Measurements from ENCODE around the gene SUPT6H. TPM values are rescaled to one million over a fixed set of nuclear protein-coding genes. Genes with fewer than 3 reads are reported as not detected.

SUPT6H gene
- polyA plus RNA-seq, 1 of the 3 experiments (the other 2 are of a cell fraction) = 26.9 TPM

GRCh38 chr17:28705074-28705659 is 43.2 kb downstream of the SUPT6H start:
- Histone ChIP-seq H3K27me3 (ENCODE audit: insufficient read depth) (no peaks in the 10 kb centered on the region), H3K4me2 (no peak overlapping the region), H4K20me1 (ENCODE audit: insufficient read depth) (no peaks in the 10 kb centered on the region), H3F3A (replicated peaks; ENCODE audit: insufficient read depth) (peaks cover 24% of the 10 kb centered on the region), H3K79me2 (ENCODE audit: insufficient read depth) (peaks cover 9% of the 10 kb centered on the region; the same call in 1 of the 2 replicates), H3K27ac (ENCODE audit: low read depth in 2 of 2, low read length in 1 of 2) (no peak overlapping the region), H3K4me3 (ENCODE audit: low read depth in 2 of 2, low read length in 1 of 2) (no peak overlapping the region), H3K9me3 (no peaks in the 10 kb centered on the region), H3K9me2 (no peaks in the 10 kb centered on the region), H3K9ac (no peak overlapping the region), H3K4me1 (ENCODE audit: control insufficient read depth in 1 of 2, insufficient read depth in 2 of 2, low read depth in 1 of 2, low read length in 1 of 2) (peaks cover 0 to 14% of the 10 kb centered on the region in 2 experiments; a peak in 2 of 4 replicates), H3K36me3 (replicated peaks in 1 of 2; ENCODE audit: control insufficient read depth in 1 of 2, insufficient read depth in 2 of 2, low read length in 1 of 2) (peaks cover 9 to 39% of the 10 kb centered on the region in 2 experiments), H2AFZ (ENCODE audit: low read depth) (no peak overlapping the region)
- ChIA-PET POLR2A (no interaction called here), CTCF (interaction anchor here (1.1 to 3.1 kb wide), 5 partner anchors 20 to 58 kb away, joined by 3 to 17 read pairs (median 3); partner anchors contain the start of gene TLCD1)
- no peak for DNase-seq
- WGBS (ENCODE audit: low lambda C conversion rate) = 84% methylated on average over 4 of the region's 5 CpGs
- TF ChIP-seq RCOR1 (IDR thresholded peaks at IDR 0.05; ENCODE audit: low read length) (no peak), NRF1 (IDR thresholded peaks at IDR 0.05; ENCODE audit: low read depth, low read length) (no peak), FOSL2 (IDR thresholded peaks at IDR 0.05; ENCODE audit: borderline replicate concordance, low read depth) (no peak), GABPA (IDR thresholded peaks at IDR 0.05; ENCODE audit: low read depth) (no peak)

- ChIA-PET CTCF (interaction anchor here (0.6 to 3.1 kb wide), 5 partner anchors 17 to 62 kb away, joined by 3 to 17 read pairs (median 4); partner anchors contain the start of gene TLCD1), POLR2A (interaction anchor here (1.7 kb wide), 1 partner anchor 14 kb away, joined by 11 read pairs; the partner anchor contains the start of gene RPL23A)
- no peak for TF ChIP-seq GATA2 (CRISPR knock-in tag; IDR thresholded peaks at IDR 0.05)
- no peak for TF ChIP-seq GABPA (IDR thresholded peaks at IDR 0.05; ENCODE audit: low read depth)
- TF ChIP-seq SMC3 (IDR thresholded peaks at IDR 0.05; ENCODE audit: low read depth, low read length) = no peak
- TF ChIP-seq EZH2phosphoT487 (IDR thresholded peaks at IDR 0.05; ENCODE audit: borderline replicate concordance, low read depth) = no peak
- TF ChIP-seq SIN3A (IDR thresholded peaks at IDR 0.05; ENCODE audit: borderline replicate concordance, low read depth, low read length) = no peak
- TF ChIP-seq CHD2 (IDR thresholded peaks at IDR 0.05; ENCODE audit: low read length, partially characterized antibody) = no peak
- TF ChIP-seq TAF1 (IDR thresholded peaks at IDR 0.05; ENCODE audit: borderline replicate concordance, low read depth, low read length) = no peak
- TF ChIP-seq ELF1 (IDR thresholded peaks at IDR 0.05) = no peak
- no peak for TF ChIP-seq REST (IDR thresholded peaks at IDR 0.05; ENCODE audit: low read depth, low read length)
- no peak for TF ChIP-seq FOXJ3 (CRISPR knock-in tag; IDR thresholded peaks at IDR 0.05)
- TF ChIP-seq NFIC (IDR thresholded peaks at IDR 0.05; ENCODE audit: borderline replicate concordance) = no peak
- TF ChIP-seq TCF12 (IDR thresholded peaks at IDR 0.05) = no peak
- TF ChIP-seq YY1 (IDR thresholded peaks at IDR 0.05; ENCODE audit: low read depth) = no peak
- no peak for TF ChIP-seq TEAD4 (IDR thresholded peaks at IDR 0.05; ENCODE audit: borderline replicate concordance, insufficient read depth)
- TF ChIP-seq RAD21 (IDR thresholded peaks at IDR 0.05; ENCODE audit: low read length) = no peak
- TF ChIP-seq, protein P1, sequence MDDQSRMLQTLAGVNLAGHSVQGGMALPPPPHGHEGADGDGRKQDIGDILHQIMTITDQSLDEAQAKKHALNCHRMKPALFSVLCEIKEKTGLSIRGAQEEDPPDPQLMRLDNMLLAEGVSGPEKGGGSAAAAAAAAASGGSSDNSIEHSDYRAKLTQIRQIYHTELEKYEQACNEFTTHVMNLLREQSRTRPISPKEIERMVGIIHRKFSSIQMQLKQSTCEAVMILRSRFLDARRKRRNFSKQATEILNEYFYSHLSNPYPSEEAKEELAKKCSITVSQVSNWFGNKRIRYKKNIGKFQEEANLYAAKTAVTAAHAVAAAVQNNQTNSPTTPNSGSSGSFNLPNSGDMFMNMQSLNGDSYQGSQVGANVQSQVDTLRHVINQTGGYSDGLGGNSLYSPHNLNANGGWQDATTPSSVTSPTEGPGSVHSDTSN (IDR thresholded peaks at IDR 0.05) = no peak
- no peak for TF ChIP-seq USF2 (IDR thresholded peaks at IDR 0.05; ENCODE audit: borderline replicate concordance, low read depth, low read length)
- TF ChIP-seq MXI1 (IDR thresholded peaks at IDR 0.05; ENCODE audit: low read depth, low read length) = no peak
Measured at GRCh38 chr17:28705728-28706334, 43.8 kb downstream of the SUPT6H start.

More at GRCh38 chr17:28705728-28706334, 43.8 kb downstream of the SUPT6H start:
- Histone ChIP-seq H3K27me3 (ENCODE audit: insufficient read depth) (no peaks in the 10 kb centered on the region), H3K9ac (no peak overlapping the region), H3K79me2 (ENCODE audit: insufficient read depth) (peaks cover 9% of the 10 kb centered on the region; the same call in 1 of the 2 replicates), H3K4me2 (no peak overlapping the region), H3K9me3 (no peaks in the 10 kb centered on the region), H3K4me1 (ENCODE audit: control insufficient read depth in 1 of 2, insufficient read depth in 2 of 2, low read depth in 1 of 2, low read length in 1 of 2) (peaks cover 0 to 17% of the 10 kb centered on the region in 2 experiments; a peak in 2 of 4 replicates), H3K4me3 (ENCODE audit: low read depth in 2 of 2, low read length in 1 of 2) (no peak overlapping the region), H4K20me1 (ENCODE audit: insufficient read depth) (no peaks in the 10 kb centered on the region), H2AFZ (ENCODE audit: low read depth) (no peak overlapping the region), H3K27ac (ENCODE audit: low read depth in 2 of 2, low read length in 1 of 2) (peak overlapping the region in 1 of 2 experiments; percentile 23; a peak in 1 of 4 replicates), H3K9me2 (no peaks in the 10 kb centered on the region), H3K36me3 (replicated peaks in 1 of 2; ENCODE audit: control insufficient read depth in 1 of 2, insufficient read depth in 2 of 2, low read length in 1 of 2) (peaks cover 5 to 32% of the 10 kb centered on the region in 2 experiments), H3F3A (replicated peaks; ENCODE audit: insufficient read depth) (peaks cover 29% of the 10 kb centered on the region)
- 88% methylated on average over 7 of the region's 10 CpGs for WGBS (ENCODE audit: low lambda C conversion rate)
- DNase-seq = no peak
